GM18526 (cell line): Measurements from ENCODE around the gene MAPK8IP3.

ENCODE experiments used
- POLR2A ChIP-seq: IDR thresholded peaks from 3 replicates; pipeline ENCODE4 v1.6.1; 2011; ENCODE audit not compliant: insufficient read length; ENCODE audit errors: extremely low read depth

Gene MAPK8IP3

DNA sequence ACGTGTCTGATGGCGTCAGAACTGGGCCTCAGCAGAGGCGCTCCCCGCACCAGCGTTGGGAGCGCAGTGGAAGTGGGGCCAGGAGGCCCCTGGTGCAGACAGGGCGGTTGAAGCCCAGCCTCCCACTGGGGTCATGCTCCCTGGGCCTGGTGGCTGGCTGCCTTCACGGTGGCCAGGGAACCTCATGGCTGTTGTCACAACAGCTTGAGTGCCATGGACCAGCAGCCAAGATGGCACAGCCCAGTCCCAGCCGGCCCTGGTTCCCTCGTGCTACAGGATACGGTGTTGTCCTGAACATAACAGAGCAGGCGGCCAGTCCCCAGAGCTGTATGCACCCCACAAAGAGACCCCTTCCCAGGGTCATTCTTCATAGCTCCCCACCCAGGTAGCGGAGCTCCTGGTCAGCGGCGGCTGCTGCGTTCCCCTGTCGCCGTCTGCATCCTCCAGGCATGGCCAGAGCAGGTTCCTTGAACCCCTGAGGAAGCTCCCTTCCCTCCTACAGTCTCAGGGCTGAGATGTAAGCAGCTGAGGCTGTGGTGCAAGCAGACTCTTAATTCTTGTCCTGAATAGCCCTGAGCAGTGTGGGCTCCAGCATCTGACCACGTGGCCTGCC is 35.7 kb downstream of the MAPK8IP3 start:
- TF ChIP-seq POLR2A = no peak

DNA sequence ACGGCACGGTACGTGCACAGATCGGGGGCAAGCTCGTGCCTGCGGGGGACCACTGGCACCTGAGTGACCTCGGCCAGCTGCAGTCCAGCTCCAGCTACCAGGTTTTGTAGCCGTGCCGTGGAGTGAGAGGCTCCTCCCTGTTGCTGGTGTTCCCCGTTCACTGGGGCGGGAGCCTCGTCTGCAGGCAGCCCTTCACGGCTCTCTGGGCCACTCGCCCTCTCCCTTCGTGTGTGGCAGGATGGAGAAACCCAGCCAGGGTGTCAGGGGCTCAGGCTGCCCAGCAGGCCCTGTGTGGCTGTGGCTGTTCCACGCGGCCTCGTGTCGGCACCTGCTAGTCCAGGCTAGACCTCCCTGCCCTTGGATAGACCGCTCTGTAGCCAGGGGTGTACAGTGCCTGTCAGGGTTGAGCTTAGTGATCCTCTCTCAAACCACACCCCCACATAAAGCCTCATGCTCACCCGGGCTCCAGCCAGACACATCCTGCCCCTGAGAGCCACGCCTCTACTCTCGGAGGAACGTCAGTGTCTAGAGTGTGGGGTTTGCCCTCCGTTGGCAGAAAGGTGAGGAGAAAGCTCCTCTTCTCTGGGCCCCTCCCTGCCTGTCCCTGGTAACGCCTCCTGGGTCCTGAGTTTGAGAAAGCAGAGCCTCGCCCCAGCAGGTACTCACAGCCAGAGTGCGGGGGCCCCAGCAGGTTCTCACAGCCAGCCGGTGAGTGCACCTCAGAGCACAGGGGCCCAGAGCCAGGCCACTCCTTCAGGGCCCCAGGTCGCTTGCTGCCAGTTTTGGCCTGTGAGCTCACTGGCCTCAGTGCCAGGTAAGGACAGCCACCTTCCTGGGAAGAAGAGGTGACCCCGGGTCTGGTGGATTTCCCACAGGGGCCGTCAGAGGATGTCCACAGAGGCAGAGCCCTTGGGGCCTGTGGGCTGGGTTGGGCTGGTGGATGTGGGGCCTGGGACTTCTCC is 37.7 kb downstream of the MAPK8IP3 start:
- no peak for TF ChIP-seq POLR2A

DNA sequence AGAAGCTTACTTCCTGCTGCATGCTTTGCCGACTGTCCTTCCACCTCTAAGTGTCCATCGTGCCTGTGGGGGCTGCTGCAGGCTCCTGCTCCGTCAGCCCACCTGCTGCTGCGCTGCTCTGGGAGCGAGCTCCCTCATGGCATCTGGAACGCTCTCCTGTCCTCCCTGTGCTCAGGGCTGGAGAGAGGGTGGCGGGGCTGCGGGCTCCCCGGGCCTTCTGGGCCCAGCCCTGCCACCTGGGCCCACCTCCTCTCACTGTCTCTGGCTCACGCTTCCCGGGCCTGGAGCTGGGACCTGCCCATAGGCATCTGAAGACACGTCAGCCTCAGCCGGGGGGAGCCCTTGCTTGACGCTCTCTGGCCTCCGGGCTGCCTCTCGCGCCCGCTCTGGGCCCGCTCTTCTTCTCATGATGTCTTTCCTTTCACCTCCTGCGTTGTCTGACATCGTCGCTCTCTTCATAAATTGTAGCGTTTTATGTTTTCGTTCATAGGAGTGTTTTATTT is 38.4 kb downstream of the MAPK8IP3 start:
- TF ChIP-seq POLR2A = no peak

DNA sequence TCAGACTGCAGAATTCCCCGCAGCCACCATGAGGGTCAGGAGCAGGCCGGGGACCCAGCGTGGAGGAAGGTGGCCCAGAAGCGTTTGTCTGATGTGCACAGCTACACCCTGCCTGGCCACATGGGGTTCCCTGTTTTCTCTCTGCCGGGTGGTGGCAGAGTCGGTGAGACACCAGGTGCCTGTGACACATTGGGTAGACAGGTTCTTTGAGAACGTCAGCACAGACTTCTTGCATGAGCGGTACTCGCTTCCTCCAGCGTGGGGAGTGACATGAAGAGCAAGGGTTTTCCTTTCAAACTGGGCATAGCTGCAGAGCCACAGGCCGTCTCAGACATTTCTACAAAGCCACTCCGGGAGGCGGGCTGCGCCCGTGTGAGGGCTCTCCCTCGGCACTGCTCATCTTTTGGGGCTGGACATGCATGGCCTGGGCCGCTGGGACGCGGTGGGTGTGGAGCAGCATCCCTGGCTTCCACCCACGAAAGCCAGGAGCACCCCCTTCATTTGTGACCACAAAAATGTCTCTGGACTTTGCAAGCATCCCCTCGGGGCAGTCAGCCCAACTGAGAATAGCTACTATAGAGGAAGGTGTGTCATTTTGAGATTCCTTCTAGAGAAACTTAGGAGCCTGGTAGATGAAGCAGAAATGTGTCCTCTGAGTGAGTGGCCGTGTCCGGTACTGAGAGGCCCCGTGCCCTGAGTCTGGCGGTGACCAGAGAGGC is 39.3 kb downstream of the MAPK8IP3 start:
- TF ChIP-seq POLR2A = no peak

DNA sequence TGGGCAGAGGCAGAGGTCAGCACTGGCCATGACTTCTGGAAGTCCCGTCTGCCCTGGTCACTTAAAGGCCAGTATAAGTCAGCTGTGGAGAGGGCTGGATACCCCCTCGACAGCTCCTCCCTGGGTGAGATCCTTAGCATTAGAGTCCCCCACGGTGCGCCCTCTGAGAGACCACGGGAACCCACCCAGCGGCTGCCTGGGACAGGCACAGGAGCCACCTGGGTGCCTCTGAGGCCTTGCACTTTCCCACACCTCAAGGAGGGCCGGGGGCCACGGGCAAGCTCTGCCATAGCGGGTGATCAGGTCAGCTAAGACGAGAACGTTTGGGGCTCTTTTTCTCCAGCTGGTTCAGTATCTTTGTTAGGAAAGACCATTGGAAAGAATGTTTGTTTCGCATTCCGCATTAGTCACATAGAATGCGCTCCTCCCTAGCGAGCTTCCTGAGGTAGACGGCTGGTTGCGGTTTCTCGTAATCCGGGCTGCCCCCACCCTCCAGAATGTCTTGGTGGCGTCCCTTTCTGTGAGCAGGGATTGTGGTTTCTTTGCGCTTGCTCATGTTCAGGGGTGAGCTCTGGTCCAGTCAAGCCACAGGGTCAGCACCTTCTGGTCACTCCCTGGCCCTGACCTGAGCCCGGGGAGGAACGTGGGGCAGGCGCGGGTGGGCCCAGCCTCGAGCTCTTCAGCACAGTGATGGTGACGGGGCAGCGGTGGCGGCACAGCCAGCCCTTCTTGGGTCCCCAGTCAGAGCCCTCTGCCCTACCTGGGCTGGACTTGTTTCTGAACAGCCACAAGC is 40.1 kb downstream of the MAPK8IP3 start:
- no peak for TF ChIP-seq POLR2A

DNA sequence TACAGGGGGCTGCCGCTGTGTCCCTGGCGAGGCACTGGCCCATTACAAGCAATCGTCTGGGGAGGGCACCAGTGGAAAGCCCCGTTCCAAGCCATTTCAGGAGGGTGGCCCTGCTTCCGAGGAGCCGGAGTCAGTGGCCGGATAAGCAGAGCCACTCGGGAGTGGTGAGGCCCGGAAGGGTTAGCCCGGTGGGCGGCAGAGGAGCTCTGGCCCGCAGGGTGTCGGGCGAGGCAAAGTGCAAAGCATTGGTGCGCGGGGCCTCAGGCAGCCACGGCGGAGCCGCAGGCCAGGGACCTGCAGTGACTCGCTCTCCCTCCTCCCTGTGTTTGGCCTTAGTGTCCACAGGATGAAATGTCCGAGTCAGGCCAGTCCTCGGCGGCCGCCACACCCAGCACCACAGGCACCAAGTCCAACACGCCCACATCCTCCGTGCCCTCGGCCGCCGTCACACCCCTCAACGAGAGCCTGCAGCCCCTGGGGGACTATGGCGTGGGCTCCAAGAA is 40.7 kb downstream of the MAPK8IP3 start:
- TF ChIP-seq POLR2A = no peak

DNA sequence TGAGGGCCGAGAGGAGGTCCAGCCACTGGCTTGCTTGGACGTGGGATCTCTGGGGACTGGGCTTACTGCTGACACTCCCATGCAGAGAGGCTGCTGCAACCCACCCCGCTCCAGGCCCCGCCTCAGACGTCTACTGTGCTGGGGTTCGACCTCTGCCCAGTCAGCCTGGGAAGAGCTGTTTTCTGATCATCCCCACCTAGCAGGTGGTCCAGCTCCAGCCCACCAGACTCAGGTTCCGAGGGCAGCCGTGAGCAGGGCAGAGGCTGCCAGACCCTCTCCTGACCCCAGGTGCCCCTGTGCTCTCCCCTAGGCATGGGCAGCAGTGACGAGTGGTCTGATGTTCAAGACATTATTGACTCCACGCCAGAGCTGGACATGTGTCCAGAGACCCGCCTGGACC is 41.9 kb downstream of the MAPK8IP3 start:
- no peak for TF ChIP-seq POLR2A

DNA sequence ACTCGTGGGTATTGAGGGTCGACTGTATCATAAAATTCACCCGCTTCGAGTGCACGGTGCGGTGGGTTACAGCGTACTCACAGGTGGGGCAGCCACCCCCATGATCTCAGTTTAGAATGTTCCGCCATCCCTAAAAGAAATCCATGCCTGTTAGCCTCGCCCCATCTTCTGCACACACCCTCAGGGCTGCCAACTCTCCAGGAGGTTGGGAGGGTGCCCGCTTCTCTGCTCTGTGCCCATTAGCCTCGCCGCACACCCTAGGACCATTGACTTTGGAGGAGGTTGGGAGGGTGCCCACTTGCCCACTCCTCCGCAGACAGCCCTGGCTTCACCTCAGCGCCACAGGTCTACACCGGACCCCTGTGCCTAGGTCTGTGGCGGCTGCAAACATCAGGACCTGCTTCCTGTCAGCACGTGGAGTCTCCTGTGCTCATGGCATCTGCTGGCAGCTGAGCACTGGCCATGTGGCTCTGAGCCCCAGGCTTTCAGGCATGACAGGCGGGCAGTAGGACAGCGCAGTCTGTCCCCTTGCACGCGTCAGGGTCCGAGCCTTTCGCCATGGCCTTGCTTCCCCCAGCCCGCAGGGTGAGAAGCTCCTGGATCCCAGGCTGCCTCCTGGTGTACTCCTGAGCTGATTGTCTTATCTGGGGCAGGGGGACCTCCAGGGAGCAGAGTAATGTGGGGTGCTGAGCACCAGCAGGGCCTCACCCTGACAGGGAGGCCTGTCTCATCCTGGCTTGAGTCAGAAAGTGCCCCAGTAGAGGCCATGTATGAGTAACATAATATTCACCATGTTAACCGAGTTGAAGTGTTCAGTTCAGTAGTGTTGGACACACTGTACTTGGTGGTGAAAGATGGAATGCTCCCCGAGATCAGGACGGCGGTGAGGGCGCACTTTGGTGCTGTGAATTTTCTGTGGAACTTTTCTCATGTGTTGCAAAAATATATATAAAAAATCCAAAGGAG is 43.4 kb downstream of the MAPK8IP3 start:
- TF ChIP-seq POLR2A = no peak

DNA sequence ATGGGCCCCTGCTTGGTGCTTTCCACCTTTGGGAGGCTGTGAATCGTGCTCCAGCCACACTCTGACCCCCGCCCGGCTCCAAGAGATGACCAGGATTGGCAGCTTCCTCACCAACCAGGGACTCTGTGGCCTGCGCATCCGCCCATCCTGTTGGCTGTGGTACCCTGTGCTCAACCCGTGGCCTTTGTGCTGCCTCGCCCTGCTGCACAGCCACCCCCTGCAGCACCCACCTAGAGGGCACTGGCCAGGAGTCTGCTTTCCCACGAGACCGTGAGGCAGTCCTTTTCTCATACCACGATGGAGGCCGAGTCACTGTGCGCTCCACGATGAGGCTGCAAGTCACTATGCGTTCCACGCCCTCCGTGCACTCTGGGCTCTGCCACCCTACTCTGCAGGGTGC is 46.0 kb downstream of the MAPK8IP3 start:
- no peak for TF ChIP-seq POLR2A

DNA sequence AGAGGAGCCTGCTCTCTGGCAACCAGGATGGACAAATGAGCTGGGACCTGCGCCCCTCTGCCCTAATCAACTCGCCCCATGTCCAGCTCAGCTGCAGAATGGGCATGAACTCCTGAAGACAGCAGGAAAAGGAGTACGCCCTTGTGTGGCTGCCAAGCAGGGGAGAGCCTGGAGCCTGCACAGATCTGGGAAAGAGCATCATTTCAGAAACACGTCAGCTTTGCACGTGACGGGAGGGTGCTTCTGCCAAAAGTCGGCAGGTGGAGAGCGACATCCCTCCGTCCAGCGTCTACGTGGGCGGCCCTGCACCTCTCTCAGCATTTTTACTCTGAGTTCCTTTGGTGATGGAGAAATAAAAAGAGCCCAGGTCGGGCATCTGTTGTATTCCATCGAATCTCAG is 46.9 kb downstream of the MAPK8IP3 start:
- TF ChIP-seq POLR2A = no peak

DNA sequence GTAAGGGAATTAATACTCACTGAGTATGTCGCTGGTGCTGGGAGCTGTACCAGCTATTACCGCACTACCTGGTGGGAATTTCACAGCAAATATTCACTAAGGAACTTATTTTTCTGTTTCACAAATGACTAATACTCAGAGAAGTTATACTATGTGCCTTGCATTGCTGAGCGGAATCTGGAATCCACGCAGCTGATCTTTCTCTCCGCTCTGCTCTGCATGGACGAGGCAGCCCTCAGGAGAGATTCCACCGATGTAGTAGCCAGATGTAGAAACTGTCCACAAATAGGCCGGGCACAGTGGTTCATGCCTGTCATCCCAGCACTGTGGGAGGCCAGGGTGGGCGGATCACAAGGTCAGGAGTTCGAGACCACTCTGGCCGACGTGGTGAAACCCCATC is 48.2 kb downstream of the MAPK8IP3 start:
- TF ChIP-seq POLR2A = no peak

DNA sequence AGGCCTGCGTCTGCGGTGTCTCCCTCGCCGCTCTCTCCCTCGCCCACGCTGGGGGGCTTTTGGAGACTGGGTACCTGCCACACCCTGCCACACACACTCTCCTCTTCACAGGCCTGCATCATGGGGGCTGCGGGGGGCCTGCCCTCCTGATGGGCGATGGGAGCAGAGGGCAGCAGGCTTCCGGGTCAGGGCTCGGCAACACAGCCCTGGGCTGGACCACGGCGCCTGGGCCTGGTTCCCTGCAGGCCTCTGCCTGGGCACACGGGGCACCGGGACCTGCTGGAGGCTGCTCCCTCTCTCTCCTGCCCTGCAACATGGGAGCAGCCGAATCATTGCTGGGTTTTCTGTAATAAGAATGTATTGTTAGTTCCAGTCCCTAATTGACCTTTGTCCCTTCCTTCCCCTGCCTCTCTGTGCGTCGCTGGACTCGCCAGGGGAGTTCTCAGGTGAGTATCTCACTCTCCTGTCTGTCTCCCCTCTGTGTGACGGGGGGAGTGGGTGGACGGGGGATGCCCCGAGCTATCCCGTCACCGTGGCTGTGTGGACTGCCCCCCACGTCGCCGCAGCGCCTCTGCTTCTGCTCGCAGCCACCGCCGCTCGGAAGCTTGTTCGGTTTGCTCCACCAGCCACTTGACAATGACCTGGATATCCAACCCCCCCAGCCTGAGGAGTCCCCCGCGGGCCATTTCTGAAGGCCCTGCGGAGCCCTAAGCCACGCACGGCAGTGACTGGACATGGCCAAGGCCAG is 51.9 kb downstream of the MAPK8IP3 start:
- no peak for TF ChIP-seq POLR2A

DNA sequence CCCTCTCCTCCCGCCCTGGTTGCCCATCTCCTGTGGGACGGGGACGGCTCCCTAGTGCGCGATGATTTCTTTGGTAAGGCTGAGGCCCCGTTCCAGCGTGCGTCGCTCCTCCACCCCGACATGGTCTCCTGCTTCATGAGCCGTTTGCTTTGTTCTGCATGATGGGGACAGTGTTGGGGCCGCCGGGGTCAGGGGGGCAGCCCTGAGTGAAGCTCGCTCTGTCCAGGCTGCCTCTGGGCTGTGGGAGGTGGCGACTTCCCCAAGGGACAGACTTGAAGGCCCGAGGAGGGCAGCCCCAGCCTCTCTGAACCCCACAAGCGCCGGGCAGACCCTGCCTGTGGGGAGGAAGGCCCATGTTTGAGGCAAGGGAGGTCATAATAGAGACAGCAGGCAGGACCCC is 52.9 kb downstream of the MAPK8IP3 start:
- no peak for TF ChIP-seq POLR2A
